Stimulated activated CD4-positive, alpha-beta T cell treated with anti-CD3 and anti-CD28 coated beads, Interleukin-12 subunit alpha, Interleukin-12 subunit beta, amount 100 ng/mL, for 4 hours (primary cell): Measurements from ENCODE around the gene APBB1.

Experiments
- DNase-seq: peaks from one replicate; pipeline ENCODE4 v3.0.0-alpha.2; 2020

APBB1 gene

GRCh38 chr11:6350043-6350442 is 68.9 kb downstream of the APBB1 start:
- DNase-seq = no peak

- DNase-seq = no peak
Measured at GRCh38 chr11:6345366-6345765, 73.5 kb downstream of the APBB1 start.
